Brain microvascular endothelial cell (primary cell): Measurements from ENCODE around the gene SPATA1.

ENCODE experiments used
- DNase-seq: peaks from one replicate; pipeline ENCODE4 v3.0.0-alpha.2; 2020
- H3K27ac ChIP-seq: fragments of 250-450 bp; sonication (Bioruptor Pico); 2 replicates; pipeline ENCODE4 v1.5.1; 2020; ENCODE audit warnings: mild to moderate bottlenecking, moderate library complexity
- H3K27me3 ChIP-seq: fragments of 250-450 bp; sonication (Bioruptor Pico); replicated peaks from 2 replicates; pipeline ENCODE4 v1.5.1; 2020; ENCODE audit warnings: mild to moderate bottlenecking
- H3K36me3 ChIP-seq: fragments of 250-450 bp; sonication (Bioruptor Pico); replicated peaks from 2 replicates; pipeline ENCODE4 v1.5.1; 2020; ENCODE audit warnings: mild to moderate bottlenecking
- H3K4me3 ChIP-seq: 2 replicates; pipeline ENCODE4 v1.5.1; 2011; ENCODE audit warnings: low read depth, mild to moderate bottlenecking, control low read depth, low read length, moderate library complexity
- CTCF ChIP-seq: IDR thresholded peaks from 2 replicates; pipeline ENCODE4 v1.5.1; 2011; ENCODE audit warnings: low read depth, mild to moderate bottlenecking, moderate library complexity, low read length, control low read depth, inconsistent platforms; ENCODE audit errors: missing control alignments
- in situ Hi-C: cut with HindIII; loops from 2 replicates; pipeline ENCODE4 v1.10.0; 2017; ENCODE audit warnings: low sequenced_read_pairs, low pct_ligation_motif_present

The SPATA1 gene

GRCh38 chr1:84506002-84506728, at the start of gene SPATA1, which contains the start of gene GNG5:
SPATA1 (plus strand) TSS chr1:84506386; CDS start chr1:84516360, 9,974 bp downstream.
GNG5 (minus strand) TSS chr1:84506581; CDS start chr1:84506091, 490 bp downstream.
- Histone ChIP-seq H3K4me3 (peak within 1 kb of the TSS; percentile 91), H3K27ac (peak within 1 kb of the TSS; percentile 93), H3K36me3 (peaks cover under 1% of the 10 kb centered on the region), H3K27me3 (no peaks in the 10 kb centered on the region)
- peak; percentile 96 for DNase-seq
- in situ Hi-C loops: no loop called here
- TF ChIP-seq CTCF: no peak

GRCh38 chr1:84462118-84462517, 44.1 kb upstream of the SPATA1 start:
- no peak for DNase-seq
- TF ChIP-seq CTCF: no peak
- peaks cover 2% of the 10 kb centered on the region for H3K27me3 ChIP-seq
- no peaks in the 10 kb centered on the region for H3K36me3 ChIP-seq
- no peak overlapping the region for H3K27ac ChIP-seq
- in situ Hi-C loops: no loop called here
- no peak overlapping the region for H3K4me3 ChIP-seq

DNA sequence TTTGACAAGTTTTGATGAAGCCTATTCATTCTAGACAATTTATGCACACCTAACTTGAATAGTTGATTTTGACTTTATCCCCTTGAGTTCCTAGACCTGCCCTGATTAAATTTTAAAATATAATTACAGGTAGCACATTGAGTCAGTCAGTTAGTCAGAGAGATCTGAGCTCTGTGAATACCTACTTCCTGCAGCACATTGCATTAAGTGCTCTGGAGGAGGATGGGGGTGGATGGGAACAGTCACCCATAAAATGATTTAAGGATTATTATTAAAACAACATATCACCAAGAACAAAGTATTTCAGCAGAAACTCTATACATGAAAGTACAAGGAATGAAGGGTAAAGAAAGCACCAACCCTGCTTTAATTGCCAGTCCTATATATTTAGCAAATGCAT, 38.9 kb upstream of the SPATA1 start:
- Histone ChIP-seq H3K4me3 (no peak overlapping the region), H3K27me3 (peaks cover 7% of the 10 kb centered on the region), H3K27ac (no peak overlapping the region), H3K36me3 (no peaks in the 10 kb centered on the region)
- no peak for DNase-seq
- in situ Hi-C loops: no loop called here
- no peak for TF ChIP-seq CTCF

DNA sequence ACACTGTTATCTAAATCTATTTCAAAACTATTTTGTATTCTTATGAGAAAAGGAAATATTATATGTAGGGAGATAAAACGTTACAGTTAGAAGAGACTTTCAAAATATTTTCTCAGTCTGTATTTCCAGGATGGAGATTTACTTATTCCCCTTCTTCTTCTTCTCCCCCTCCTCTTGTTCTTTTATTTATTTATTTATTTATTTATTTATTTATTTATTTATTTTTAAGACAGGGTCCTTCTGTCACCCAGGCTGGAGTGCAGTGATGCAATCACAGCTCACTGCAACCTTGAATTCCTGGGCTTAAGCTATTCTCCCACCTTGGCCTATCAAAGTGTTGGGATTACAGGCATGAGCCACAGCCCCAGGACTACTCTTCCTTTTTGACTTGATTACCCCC, 30.0 kb upstream of the SPATA1 start:
- no peak for TF ChIP-seq CTCF
- H3K4me3 ChIP-seq: no peak overlapping the region
- no peak for DNase-seq
- no peaks in the 10 kb centered on the region for H3K27me3 ChIP-seq
- in situ Hi-C loops: loop anchor here (25.0 kb wide), 1 partner anchor 136 kb away; no protein-coding TSS in a partner anchor
- H3K27ac ChIP-seq: no peak overlapping the region
- H3K36me3 ChIP-seq: peaks cover under 1% of the 10 kb centered on the region

DNA sequence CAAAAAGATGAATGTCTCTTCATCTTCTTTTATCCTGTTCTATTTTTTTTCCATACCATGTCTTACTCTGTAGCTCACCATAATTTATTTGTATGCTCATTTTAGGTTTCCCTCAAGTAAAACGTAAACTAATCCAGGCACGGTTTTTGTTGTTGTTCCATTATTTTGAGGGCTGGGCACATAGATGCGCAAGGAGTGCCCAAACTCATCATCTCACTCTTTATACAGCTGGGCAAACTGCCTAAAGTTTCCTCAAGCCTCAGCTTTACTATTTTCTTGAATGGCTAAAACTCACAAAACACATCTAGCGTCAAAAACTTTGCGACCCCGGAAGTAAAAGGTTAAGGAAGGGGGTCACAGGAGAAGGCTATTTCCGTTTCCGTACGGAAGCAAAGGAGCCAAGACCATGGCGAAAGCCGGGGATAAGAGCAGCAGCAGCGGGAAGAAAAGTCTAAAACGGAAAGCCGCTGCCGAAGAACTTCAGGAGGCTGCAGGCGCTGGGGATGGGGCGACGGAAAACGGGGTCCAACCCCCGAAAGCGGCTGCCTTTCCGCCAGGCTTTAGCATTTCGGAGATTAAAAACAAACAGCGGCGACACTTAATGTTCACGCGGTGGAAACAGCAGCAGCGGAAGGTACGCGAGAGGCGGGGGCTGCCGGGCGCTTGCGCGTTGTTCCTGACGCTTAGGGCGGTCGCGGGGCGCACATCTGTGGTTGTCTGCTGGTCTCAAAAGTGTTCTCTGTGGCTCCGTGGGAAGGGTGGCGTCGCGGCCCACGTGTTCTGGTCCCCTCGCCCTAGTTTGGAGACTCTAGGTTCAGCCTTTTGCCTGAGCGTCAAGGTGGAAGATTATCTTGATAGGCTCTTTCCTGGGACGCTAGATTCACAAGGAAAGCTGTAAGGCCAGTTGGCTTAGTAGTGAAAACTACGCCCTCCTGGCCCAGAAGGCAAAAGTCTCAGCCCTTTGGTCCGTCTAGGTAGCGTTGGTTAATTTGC, 27.0 kb upstream of the SPATA1 start, which contains the start of gene RPF1:
Gene RPF1, plus strand, starts transcription at position 391 of the 993 bp plus-strand sequence. Its CDS starts 16 bp downstream, at position 407.
- in situ Hi-C loops: loop anchor here (25.0 kb wide), 1 partner anchor 133 kb away; no protein-coding TSS in a partner anchor
- no peak for TF ChIP-seq CTCF
- Histone ChIP-seq H3K27ac (peak within 1 kb of the TSS; percentile 89), H3K36me3 (peaks cover 6% of the 10 kb centered on the region), H3K27me3 (no peaks in the 10 kb centered on the region), H3K4me3 (peak within 1 kb of the TSS; percentile 84)
- DNase-seq: peak; percentile 71
